GM21528 (cell line): Measurements from ENCODE around the gene ZNF580.

Experiments used
- ATAC-seq: cut with Tn5 transposase; IDR thresholded peaks from one replicate; pipeline ENCODE4 v1.9.1; 2021; ENCODE audit warnings: mild to moderate bottlenecking, moderate library complexity; ENCODE audit not compliant: unreplicated experiment, low FRiP score

ZNF580 gene

DNA sequence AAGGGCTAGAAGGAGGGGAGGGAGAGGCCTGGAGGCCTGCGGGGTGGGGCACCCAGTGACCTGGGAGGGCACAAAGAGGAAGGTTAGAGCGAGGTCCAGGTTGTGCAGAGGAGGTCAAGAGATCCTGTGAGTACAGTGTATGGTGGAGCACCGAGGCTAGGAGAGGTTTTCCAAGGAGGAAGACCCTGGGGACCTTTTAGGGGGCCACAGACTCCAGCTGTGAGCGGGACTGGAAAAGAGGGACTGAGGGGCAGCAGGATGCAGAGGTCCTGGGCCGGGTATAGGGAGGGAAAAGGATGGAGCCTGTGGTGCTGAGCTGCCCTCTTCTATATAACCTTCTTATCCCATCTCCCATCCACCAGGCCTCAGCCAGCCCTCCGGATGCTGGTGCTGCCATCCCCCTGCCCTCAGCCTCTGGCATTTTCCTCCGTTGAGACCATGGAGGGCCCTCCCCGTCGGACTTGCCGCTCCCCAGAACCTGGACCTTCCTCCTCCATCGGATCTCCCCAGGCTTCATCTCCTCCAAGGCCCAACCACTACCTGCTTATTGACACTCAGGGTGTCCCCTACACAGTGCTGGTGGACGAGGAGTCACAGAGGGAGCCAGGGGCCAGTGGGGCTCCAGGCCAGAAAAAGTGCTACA is 3.5 kb downstream of the ZNF580 start:
- no peak for ATAC-seq

DNA sequence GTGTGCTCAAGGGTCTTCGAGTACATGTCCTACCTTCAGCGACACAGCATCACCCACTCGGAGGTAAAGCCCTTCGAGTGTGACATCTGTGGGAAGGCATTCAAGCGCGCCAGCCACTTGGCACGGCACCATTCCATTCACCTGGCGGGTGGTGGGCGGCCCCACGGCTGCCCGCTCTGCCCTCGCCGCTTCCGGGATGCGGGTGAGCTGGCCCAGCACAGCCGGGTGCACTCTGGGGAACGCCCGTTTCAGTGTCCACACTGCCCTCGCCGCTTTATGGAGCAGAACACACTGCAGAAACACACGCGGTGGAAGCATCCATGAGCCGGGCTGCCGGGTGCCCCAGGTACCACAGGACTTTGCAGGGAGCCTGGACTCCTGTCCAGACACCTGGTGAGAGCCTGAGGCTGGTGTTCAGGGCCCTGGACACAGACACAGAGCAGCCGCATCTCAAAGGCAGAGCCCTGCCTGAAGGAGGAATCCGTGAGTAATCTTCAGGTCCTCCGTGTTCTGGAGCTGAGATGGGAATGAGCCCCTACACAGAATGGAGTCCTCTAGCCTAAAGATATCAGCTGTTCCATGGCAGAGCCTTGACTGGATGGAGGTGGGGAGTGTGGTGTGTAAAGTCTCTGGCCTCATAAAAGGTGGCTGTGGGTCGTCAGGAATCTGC is 4.2 kb downstream of the ZNF580 start:
- ATAC-seq = no peak

DNA sequence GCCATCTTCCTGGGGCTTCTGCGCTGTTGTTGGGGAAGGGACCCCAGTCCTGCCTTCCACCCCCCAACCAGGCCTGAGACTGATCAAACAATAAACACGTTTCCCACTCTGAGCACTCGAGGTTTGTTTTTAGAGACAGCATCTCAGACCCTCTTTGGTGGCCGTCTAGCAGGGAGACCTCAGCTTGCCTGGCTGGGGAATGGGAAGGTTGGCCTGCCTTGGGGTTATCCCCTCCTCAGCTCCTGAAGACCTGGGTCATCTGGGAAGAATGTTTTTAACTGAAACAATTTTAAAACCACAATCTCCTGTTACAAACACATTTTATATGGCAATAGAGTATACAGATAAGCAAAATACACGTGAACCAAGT is 4.7 kb downstream of the ZNF580 start:
- ATAC-seq = no peak

DNA sequence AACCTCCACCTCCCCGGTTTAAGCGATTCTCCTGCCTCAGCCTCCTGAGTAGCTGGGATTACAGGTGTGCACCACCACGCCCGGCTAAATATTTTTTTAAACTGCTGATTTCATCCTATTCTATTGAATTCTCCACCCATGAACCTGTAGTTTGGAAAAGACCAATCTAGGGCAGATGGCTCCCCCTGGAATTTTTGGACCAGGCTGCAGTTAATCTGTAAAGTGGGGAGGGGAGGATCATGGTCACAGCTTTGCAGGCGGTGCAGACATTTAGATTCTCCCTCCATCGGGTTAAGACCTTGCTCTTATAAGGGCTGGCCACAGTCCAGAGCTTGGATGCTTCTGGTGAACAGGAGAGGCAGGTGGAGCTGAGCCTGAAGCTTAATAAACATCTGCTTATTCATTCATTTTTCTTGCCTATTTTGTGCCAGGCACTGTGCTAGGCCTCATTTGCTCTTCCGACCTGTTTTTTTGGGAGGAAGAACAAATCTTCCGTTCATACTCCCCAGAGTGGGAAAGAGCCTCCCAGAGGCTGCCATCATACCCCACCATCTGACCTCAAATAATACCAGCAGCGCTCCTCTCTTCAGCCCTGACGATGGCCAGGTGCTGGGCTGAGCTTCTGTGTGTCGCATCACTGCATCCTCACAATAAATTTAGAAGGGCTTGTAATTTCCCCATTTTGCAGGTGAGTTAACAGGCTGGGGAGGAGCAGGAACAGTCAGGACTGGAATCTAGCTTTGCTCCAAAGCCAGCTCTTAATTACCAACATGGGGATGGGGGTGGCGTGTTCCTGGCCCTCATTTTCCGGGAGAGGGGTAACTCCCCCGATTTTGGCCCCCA is 6.3 kb downstream of the ZNF580 start:
- ATAC-seq = no peak

DNA sequence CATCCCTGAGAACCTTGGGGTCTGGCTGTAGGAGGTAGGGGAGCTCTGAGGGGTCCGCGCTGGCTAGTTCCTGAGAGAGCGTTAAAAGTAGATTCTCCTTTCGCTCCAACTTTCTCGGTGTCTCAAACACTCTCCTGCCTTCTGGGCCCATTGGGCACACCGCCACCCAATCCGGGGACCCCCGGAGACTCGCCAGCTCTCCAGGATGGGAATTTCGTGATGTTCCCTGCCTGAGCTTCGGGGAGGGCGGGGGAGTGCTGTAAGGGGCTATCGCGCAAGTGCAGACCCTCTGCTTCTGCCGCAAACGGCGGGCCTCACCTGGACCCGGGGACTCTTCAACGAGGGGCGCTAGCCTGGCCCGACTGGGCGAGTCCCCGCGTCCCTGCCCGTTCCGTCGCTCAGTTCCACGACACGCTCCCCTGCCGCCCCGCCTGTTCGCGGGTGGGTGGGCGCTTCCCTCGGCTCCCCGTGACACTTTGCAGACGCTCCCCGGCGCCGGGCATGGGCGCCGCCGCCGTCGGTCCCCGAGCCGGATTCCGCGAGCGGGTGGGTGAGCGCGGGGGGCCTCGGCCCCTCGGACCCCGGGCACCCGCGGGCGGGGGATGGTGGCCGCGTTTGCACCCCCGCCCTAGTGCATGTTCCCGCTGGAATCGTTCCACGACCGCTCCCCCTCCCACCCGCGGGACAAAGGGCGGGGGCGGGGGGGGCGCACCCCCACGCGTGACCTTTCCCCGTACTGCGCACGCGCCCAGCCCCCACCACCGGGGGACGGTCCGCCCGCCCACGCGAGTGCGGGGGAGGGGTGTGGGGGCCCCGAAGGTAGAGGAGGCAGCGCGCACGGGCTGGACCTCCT is 7.2 kb downstream of the ZNF580 start, which contains the start of gene CCDC106:
CCDC106 (plus strand) TSS at position 481 of the 853 bp plus-strand sequence. CDS start 835 bp downstream, outside the sequence.
- no peak for ATAC-seq

DNA sequence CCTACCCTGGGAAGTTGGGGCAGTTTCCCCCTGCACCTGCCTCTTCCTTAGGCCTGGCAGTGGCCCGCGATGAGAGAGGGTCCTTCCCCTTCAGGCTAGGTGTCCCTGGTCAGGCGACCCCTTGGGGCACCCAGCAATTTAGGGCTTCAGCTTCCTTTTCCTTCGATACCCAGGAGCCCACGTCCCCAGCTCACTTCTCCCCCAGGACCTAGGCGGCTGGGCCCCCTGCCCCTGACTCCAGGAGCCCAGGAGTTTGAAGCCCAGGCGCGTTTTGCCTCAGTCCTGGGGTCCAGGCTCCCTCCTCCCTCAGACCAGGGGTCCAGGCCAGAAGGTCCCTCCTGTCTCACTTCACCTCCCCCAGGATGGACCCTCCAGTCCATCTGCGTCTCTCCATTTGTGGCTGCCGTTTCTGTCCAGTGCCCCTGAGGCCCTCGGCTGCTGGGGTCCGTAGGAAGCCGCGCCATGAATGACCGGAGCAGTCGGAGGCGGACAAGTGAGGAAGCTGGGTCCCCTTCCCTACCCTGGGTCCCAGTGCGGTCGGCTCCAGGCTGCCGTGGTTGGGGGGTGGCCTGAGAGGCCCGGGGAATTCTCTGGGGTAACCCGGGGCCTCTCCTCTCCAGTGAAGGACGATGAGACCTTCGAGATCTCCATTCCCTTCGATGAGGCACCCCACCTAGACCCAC is 7.9 kb downstream of the ZNF580 start:
- no peak for ATAC-seq

DNA sequence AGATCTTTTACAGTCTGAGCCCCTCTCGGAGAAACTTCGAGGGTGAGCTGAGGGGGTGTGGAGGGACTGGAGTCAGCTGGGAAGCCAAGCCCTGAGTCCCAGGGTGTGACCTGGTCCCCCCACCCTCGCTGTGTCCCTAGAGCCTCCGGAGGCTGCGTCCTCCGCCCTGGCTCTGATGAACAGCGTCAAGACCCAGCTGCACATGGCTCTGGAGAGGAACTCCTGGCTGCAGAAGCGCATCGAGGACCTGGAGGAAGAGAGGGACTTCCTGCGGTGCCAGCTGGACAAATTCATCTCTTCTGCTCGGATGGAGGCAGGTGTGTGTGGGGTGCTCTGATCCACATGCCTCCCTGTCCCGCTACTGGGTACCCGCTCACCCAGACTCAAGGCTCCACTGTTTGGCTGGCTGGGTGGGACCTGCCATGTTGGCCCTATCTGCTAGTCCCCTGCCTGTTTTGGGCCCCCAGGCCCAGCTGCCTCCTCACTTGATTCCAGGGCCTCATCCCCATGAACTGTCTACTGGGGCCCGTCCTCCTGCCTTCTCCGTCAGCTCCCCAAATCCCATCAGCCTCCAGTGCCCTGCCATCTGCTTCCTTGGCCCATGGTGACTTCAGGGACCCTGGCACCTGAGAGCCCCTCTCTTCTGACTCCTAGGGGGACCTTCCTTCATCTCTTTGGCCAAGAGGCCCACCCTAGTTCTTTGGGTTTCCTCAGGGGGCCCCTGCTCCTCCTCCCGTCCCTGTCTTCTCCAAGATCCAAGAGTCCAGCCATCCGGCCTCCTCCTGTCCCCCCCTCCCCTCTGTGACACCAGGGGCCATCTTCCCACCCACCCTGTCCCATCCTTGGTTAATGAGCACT is 8.7 kb downstream of the ZNF580 start:
- ATAC-seq = no peak

DNA sequence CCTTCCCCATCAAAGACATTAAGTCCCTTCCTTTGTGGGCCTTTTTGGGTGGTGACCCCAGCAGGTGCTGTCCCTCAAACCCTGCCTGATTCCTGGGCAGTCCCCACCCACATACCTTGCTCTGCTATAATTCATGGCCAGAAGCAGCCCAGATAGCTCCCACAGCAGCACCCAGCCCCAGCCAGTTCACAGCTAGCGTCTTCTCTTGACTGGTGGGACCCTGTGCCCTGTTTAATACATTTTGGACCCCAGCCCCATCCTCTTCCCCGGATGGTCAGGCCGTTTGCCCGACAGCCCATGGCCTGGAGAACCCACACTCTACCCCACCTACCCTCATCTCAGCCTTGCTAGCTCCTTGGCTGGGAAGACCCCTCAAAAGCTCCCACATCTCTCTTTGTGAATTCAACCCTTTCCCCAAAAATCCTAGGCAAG is 9.3 kb downstream of the ZNF580 start:
- no peak for ATAC-seq

DNA sequence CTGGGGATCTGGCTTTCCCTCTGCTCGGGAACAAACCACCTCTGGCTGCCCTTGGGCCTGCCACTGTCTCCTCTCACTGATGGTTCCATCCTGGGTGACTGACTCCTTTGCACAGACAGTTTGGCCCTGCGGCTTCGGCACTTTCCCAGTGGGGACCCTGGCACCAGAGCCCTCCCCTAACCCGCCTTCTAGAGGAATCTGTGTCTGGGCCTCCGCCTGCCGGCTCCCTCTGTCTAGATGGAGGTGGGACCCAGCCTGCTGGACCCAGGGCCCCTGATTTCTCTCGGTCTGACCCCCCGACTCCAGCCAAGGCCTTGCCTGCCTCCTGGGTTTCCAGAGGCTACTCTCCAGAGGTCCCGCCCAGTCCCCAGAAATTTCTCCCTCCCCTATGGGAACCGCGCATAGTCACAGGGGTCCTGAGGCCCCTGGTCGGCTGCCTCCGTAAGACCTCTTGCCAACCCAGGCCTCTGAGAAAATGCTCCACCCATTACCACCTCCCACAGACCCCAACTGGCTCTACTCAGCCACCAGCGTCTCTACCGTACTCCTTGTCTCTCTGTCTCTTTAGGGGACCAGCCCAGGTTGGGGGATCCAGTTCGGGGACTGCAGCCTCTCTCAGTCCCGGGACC is 9.9 kb downstream of the ZNF580 start:
- ATAC-seq = no peak

DNA sequence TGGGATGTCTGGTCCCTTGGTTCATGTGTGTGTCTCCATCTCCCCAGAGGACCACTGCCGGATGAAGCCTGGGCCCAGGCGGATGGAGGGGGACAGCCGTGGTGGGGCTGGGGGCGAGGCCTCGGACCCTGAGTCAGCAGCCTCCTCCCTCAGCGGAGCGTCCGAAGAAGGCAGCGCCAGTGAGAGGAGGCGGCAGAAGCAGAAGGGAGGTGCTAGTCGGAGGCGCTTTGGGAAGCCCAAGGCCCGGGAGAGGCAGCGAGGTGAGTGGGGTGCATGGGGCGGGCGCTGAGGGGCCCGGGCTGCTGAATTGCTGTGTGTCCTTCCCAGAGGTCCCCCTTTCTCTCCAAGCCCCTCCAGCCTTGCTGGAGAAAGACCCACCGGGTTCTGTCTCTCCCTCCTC is 10.4 kb downstream of the ZNF580 start:
- no peak for ATAC-seq

DNA sequence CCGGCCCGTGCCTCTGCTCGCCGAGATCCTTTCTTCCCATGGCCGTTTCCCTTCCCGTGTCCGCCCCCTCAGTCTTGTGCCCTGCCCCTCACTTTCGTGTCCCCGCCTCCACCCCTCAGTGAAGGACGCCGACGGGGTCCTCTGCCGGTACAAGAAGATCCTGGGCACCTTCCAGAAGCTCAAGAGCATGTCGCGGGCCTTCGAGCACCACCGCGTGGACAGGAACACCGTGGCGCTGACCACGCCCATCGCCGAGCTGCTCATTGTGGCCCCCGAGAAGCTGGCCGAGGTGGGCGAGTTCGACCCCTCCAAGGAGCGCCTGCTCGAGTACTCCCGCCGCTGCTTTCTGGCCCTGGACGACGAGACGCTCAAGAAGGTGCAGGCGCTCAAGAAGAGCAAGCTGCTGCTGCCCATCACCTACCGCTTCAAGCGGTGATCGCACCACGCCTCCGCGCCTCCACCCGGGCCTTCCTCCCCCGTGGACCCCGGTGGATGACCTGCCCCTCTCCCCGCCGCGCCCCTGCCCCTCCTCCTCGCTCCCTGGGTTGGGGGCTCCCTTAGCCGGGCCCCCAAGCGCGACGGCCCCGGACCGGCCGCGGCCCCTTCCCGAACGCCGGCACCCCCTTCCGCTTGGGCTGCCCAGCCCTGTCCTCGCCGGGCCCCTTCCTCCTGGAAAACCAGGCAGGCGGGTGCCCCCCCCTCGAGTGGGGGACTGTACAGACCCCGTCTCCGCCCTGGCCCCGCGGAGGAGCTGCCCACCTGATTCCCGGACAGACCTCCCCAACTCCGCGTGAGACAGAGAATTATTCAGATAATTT is 11.7 kb downstream of the ZNF580 start:
- no peak for ATAC-seq

DNA sequence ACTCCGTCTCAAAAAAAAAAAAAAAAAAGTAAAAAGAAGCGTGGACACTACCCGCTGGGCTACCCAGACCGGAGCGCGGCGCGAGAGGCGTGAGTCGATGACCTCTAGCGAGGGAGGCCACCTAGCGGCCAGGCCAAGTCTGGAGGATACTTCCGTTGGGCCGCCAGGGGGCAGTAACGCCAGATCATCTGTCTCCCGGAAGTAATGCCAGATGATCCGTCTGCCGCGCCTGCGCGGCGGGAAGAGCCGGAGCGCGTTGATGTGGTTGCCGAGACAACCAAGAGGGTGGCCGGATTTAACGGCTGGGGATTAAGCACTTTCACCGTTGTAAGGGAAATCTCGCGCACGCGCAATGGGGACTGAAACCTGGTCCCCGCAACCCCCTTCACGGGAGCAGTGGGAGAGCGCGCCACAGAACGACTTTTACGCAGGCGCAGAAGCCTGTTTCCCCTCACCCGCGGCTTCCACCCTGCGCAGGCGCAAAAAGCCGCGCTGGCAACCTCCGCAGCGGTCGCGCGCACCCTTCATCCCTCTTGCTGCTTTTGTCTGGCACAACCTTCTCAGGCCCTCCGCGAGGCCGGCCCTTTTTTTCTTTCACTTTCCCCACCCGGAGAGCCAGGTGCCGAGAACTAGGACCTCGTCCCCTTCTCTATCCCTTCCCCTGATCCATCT is 13.0 kb downstream of the ZNF580 start:
- peak; percentile 43 for ATAC-seq

DNA sequence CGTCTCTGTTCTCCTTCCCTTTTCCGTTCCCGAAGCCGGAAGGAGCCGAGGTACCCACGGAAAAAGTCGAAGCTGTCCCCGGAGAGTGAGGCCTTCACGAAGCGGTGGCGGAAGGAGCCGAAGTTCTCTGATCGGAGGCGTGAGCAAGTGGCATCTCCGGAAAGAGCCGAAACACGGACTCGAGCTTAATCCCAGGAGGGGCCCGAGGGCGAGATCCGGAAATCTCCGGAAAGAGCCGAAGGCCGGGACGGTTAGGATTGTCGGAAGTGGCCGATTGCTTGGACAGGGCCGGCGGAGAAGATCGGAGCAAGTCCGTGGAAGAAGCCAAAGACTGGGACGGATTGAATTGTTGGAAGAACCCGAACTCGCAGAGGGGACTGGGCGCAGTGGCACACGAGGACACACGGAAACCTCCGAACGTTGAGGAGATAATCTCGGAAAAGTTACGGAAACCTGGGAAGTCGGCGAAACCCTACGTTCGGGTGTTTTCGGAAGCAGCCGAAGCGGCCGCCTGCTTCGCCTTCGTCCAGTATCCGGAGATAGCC is 13.6 kb downstream of the ZNF580 start:
- ATAC-seq = peak; percentile 57

DNA sequence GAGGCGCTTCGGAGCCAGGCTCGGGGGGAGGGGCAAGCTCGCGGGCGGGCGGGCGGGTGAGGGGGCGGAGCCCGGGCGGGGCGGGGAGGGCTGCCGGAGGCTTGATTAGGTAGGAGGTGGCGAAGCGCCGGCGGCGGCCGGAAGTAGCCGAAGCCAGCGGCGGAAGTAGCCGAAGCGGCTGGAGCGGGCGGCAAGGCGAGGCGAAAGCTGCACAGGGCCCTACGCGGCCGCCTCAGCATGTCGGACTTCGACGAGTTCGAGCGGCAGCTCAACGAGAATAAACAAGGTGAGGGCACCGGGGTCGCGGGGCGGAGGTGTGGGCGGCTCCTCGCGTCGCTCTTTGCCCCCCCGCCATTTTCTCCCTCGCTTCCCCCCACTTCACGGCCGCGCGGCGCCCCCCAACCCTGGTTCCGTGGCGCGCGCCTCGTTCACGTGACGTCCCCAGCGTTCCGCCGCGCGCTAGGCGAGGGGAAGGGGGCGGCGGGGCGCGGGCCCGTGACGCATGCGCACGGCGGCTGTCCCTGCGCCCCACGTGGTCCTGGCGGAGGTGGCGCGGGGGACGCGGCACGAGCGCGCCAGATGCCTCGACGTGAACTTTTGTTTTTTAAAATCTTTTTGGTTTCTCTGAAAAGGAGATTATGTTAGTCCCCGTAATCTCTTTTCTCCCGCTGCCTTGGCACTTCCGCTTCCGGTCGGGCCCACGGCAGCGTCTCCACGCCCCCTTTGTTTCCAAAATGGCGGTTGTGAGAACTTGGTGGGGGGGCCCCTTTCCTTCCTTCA is 14.3 kb downstream of the ZNF580 start, which contains the start of gene U2AF2:
U2AF2 (plus strand) TSS at position 168 of the 780 bp plus-strand sequence; CDS start at position 238, 70 bp downstream.
- peak; percentile 39 for ATAC-seq

DNA sequence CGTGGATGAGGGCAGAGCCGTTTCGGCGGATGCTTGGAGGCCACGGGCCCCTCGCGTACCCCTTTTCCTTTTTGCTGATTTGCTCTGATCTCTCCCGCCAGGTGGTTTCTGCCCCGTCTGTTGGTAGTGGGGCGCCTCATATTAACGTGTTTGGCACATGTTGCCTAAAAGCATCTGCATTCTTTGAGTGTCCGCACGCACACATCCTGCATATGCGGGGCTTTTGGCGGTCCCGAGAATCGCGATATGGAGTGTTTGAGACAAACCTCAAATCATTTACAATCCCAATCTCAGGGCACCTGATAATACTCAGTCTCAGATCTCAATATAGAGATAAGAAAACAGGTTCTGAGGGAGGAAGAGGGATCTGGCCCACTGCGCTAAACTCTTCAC is 14.8 kb downstream of the ZNF580 start:
- ATAC-seq = no peak

DNA sequence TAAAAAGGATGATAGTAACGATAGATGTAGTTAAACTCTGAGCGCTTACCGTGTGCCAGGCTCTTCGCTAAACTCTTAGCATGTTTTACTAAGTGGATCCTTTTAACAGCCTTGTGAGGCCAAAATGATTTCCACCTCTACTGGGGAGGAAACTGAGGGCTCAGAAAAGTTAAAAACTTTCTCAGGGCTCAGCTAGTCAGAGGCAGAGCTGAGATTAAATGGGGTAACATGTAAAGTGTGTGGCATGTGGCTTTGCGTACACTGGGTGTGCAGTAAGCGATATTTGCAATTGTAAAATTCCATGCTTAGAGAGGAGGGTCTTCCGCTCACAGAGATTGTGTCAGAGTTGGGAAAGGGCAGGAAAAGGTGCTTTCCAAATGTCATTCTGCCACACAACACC is 15.8 kb downstream of the ZNF580 start:
- ATAC-seq = no peak
